Activated T-cell treated with anti-CD3 and anti-CD28 coated beads, Interleukin-2, amount 50 U/mL, for 24 hours (primary cell): ENCODE data around the gene C10orf53.

Source experiments
- DNase-seq: peaks from one replicate; pipeline ENCODE4 v3.0.0-alpha.2; 2020
- H3K27ac Mint-ChIP-seq: 2 replicates; pipeline ENCODE4 v1.8.0; 2020; ENCODE audit warnings: mild to moderate bottlenecking, mixed read lengths
- H3K27me3 Mint-ChIP-seq: 2 replicates; pipeline ENCODE4 v1.8.0; 2020; ENCODE audit warnings: mixed read lengths
- H3K36me3 Mint-ChIP-seq: 2 replicates; pipeline ENCODE4 v1.8.0; 2020; ENCODE audit warnings: low read depth, mixed read lengths
- H3K4me1 Mint-ChIP-seq: 2 replicates; pipeline ENCODE4 v1.8.0; 2020; ENCODE audit warnings: low read depth, mixed read lengths
- H3K4me3 Mint-ChIP-seq: 2 replicates; pipeline ENCODE4 v1.8.0; 2020; ENCODE audit warnings: mild to moderate bottlenecking, moderate library complexity, mixed read lengths
- H3K9me3 Mint-ChIP-seq: 2 replicates; pipeline ENCODE4 v1.8.0; 2020; ENCODE audit warnings: mixed read lengths

The C10orf53 gene

DNA sequence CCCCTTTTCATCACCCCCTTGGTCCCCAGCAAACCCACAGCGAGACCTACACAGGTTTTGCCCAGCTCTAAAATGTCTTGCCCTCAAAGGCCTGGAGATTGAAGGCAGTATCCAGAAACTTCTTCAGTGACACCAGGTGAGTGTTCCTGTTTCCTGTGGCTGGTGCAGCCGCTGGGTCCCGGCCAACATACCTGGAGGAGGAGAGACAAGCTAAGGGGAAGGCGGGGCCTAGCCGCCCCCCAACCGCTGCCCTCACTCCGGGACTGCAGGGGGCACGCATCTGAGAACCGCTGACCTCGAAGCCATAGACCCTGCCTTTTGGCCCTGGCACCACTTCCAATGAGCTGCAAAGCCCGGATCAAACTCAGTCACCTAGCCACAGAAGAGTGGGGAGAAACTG is 55.7 kb downstream of the C10orf53 start:
- H3K4me1 Mint-ChIP-seq = no peaks in the 10 kb centered on the region
- no peak for DNase-seq
- H3K9me3 Mint-ChIP-seq = no peaks in the 10 kb centered on the region
- H3K27ac Mint-ChIP-seq = no peak overlapping the region
- H3K4me3 Mint-ChIP-seq = no peak overlapping the region
- H3K36me3 Mint-ChIP-seq = no peaks in the 10 kb centered on the region
- H3K27me3 Mint-ChIP-seq = no peaks in the 10 kb centered on the region

DNA sequence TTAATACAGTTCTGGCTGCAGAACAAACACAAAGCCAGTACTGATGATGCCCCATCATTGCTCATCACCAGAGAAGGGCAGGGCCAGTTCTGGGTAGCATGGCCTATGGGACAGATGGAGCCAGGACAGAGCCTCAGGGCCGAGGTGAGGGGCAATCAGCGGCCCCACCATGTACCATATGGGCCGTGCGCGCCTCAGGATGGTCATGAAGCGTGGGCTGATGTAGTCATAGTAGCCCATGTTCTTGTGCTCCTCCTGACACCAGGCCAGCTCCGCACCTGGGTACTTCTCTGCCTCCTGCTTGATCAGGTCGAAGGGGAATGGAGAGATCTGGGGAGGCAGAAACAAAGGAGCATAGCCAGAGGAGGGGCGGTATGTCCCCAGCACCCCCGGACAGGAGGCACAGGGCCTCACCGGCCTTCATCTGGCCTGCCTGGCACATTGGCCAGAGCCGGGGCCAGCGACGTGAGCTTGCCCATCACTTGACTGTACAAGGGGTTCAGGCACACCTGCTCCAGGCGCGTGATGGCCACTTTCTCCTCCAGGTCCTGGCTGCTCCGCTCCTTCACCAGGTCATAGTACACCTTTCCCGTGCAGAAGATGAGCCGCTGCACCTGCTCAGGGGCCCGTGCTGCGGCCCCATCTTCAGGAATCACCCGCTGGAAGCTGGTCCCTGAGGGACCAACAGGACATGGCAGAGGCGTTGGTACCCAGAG is 56.6 kb downstream of the C10orf53 start:
- Mint-ChIP-seq H3K4me1 (no peaks in the 10 kb centered on the region), H3K27ac (no peak overlapping the region), H3K9me3 (no peaks in the 10 kb centered on the region), H3K27me3 (no peaks in the 10 kb centered on the region), H3K36me3 (no peaks in the 10 kb centered on the region), H3K4me3 (no peak overlapping the region)
- no peak for DNase-seq

DNA sequence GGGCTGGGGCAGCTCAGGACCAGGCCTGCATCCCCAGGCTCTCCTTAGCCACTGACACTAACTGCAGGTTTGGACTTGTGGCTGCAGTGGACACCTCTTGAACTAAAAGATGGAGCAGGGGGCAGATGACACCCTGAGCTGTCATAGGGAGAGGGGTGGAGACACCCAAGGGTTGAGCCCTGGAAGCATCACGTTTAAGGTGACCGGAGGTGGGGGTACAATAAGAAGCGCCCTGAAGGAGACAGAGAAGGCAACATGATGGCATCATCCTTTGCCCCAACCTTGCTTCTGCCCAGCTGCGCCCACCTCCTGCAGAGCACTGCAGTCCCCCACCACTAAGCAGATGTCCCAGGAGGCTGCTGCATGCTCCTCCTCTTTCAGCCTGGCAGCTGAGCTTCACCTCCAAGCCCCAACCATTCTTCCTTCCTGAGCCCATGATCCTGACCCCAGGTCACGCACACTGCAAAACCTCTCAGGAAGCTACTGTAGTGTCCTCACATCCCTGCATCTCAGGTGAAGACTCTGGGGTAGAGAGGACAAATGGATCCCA is 57.2 kb downstream of the C10orf53 start:
- Mint-ChIP-seq H3K27ac (no peak overlapping the region), H3K9me3 (no peaks in the 10 kb centered on the region), H3K27me3 (no peaks in the 10 kb centered on the region), H3K36me3 (no peaks in the 10 kb centered on the region), H3K4me3 (no peak overlapping the region), H3K4me1 (no peaks in the 10 kb centered on the region)
- no peak for DNase-seq

DNA sequence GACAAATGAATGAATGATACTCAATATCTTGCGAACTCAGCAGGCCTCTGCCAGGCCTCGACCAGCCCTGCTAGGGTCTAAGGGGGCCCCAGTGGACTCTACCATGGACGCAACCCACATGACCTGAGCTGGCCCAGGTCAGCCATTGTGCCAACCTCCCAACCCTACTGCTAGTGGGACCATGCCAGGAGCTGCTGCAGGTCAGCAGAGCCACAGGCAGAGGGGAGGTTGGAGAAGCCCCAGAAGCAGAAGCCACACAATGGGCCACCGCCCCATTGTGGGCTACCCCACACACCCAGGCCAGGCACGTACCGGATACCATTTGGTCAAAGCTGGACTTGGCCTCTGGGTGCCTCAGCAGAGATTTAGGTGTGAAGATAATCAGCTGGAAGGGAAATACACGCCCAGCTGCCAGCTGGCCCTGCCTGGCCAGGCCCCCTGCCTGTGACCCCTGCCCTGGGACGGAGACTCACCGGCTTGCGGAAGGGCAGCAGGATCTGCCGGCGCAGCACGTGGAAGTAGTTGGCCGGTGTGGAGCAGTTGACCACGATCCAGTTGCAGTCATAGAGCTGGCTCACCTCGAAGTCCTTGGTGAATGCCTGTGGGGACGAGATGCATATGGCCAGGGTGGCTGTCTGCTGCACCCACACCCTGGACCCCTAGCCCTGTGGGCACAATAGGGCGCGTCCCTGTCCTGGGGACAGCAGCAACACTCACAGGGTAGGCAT is 58.2 kb downstream of the C10orf53 start:
- no peak for DNase-seq
- Mint-ChIP-seq H3K27ac (no peak overlapping the region), H3K9me3 (no peaks in the 10 kb centered on the region), H3K27me3 (no peaks in the 10 kb centered on the region), H3K36me3 (no peaks in the 10 kb centered on the region), H3K4me1 (no peaks in the 10 kb centered on the region), H3K4me3 (no peak overlapping the region)

DNA sequence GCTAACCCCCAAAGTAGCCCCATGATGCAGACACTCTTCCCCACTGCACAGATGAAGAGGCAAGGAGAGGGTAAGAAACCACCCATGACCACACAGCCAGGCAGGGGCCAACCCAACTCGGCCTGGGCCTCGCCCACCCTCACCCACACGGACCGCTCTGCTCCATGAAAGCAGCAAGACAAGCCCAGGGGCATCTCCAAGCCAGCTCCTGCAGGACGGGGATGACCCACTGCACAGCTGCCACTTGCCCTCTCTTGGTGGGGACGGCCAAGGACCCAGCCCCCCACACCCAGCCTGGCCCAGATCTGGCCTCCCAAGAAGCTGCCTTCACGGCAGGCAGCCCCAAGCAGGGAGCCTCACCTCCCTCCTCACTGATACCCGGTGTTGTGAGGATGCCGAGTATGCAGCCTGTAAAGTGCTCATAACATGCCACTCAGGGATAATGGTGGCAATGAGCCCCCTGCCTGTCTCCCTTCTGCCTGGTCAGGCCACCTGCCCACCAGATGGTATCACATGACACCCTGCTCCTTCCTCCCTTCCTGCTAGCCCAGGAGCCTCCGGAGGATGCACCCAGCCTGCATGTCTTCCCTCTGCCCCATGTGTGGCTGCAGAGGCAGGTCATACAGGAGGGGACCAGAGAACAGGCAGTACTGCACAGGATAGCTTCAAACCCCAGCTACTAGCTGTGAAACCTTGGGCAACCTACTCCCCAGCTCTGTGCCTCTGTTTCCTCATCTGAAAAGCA is 59.3 kb downstream of the C10orf53 start:
- Mint-ChIP-seq H3K27ac (no peak overlapping the region), H3K36me3 (no peaks in the 10 kb centered on the region), H3K4me1 (no peaks in the 10 kb centered on the region), H3K27me3 (no peaks in the 10 kb centered on the region), H3K4me3 (no peak overlapping the region), H3K9me3 (no peaks in the 10 kb centered on the region)
- DNase-seq = no peak

DNA sequence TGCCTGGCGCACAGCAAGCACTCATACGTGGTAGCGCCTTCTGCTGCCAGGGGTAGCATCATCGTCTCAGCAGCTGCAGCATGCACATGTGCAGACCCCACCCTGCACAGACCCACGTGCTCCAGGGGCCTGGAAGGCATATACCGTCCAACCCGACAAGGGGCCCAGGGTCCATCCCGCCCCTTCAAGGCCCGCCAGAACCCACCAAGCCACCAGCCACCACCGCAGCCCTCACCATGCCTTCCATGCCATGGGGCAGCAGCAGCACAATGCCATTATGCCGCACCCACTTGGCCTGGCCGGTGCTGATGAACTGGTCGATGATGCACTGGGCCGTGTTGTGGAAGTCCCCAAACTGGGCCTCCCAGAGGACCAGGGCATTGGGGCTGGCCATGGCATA is 60.0 kb downstream of the C10orf53 start:
- no peaks in the 10 kb centered on the region for H3K27me3 Mint-ChIP-seq
- no peaks in the 10 kb centered on the region for H3K9me3 Mint-ChIP-seq
- H3K27ac Mint-ChIP-seq = no peak overlapping the region
- no peak for DNase-seq
- H3K36me3 Mint-ChIP-seq = no peaks in the 10 kb centered on the region
- H3K4me1 Mint-ChIP-seq = no peaks in the 10 kb centered on the region
- no peak overlapping the region for H3K4me3 Mint-ChIP-seq

DNA sequence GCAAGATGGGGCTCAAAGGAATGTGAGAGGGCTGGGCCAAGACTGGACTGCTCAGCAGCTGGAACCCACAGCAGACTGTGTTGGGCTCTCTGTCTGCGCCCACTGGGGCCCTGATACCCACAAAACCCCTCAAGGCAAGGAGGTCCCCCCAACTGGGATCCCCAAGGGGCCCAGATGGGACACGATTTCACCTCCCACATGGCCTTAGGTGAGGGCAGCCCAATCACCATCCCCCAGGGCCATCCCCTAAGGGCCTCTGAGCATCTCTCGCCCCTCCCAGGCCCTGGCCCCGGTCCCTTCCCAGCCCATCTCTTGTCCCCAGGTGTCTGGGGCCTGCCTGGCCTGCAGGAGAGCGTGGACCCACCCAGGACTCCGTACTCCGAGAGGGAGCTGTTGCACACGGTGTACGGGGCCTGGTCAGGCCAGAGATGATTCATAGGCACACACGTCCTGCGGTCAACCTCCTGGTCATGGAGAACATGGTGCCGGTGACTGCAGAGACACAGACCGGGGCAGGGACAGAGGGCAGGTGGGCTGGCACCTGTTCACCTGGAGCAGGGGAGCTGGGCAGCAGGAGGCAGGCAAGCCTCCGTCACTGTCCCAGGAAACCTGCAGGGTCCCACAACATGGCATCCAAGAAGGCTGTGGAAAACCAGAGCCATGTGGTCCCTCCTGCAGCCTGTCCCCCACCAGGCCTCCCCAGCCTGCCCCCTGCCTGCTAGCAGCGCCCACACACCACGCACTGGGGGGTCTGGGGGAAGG is 61.1 kb downstream of the C10orf53 start:
- DNase-seq = no peak
- Mint-ChIP-seq H3K36me3 (no peaks in the 10 kb centered on the region), H3K27ac (no peak overlapping the region), H3K9me3 (no peaks in the 10 kb centered on the region), H3K4me1 (no peaks in the 10 kb centered on the region), H3K27me3 (peaks cover under 1% of the 10 kb centered on the region), H3K4me3 (no peak overlapping the region)

DNA sequence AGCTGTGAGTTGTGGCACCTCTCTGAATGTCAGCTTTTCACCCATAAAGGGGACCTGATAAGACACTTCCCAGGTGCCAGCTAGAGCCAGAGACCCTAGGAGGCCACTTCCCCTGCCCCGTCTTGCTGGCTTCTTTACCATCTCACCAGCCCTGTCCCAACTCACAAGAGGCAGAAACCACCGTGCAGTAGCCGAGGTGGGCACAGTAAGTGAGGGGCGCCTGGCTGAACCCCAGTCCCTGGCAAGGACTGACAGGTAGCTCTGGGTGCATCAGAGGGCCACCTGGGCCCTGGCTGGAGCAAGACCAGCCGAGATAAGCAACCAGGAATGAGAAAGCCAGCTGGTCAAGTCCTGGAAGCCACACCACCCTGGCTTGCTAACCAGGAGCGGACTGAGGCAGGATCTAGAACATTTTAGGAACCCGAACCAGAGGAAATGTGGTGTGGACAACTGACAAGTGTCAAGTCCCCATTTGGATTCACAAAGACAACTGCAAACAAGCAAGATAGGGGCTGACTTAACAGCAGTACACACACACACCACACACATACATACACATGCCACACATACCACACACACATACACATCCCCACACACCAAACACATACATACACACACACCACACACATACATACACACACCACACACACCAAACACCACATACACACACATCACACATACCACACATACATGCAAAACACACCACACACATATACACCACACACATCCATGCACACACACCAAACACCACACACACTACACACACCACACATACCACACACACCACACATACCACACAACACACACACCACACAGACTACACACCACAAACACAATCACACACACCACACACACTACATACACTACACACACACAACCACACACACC is 61.9 kb downstream of the C10orf53 start:
- Mint-ChIP-seq H3K4me3 (no peak overlapping the region), H3K4me1 (no peaks in the 10 kb centered on the region), H3K9me3 (no peaks in the 10 kb centered on the region), H3K27me3 (peaks cover 2% of the 10 kb centered on the region), H3K36me3 (no peaks in the 10 kb centered on the region), H3K27ac (no peak overlapping the region)
- DNase-seq = no peak

DNA sequence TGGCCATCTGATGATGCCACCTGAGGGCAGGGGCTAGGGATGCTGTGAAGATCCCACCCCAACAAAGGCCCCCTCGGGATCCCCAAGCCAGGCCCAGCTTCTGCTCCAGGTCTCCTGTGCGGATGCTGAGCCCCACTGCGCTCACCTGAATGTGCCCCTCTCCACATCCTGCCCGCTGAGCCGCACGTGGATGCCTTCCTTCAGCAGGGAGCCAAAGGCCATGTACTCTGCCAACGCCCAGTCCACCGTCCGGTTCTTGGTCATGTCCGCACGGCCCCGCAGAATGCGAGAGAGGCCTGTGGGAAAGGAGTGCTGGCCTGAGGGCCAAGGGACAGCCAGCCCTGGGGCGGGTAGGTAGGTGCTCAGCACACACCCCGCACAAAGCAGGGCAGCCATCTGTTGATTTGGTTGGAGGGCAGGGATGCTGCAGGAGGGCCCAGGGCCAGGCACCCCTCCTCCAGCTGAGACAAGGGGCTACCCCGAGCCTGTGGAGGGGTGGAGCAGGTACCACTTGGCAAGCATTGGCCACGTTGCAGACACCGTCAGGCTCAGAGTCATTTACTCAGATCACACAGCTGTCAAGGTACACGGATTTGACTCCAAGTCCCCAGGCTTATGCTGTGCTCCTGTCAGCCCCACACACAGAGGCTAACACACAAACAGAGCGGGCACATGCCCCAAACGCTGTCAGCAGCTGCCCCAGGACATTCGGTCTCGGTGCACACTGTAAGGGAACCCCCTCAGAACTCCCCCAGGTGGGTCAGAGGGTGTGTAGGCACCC is 63.4 kb downstream of the C10orf53 start:
- no peak for DNase-seq
- H3K9me3 Mint-ChIP-seq = no peaks in the 10 kb centered on the region
- peaks cover 5% of the 10 kb centered on the region for H3K27me3 Mint-ChIP-seq
- H3K4me3 Mint-ChIP-seq = no peak overlapping the region
- no peaks in the 10 kb centered on the region for H3K4me1 Mint-ChIP-seq
- no peaks in the 10 kb centered on the region for H3K36me3 Mint-ChIP-seq
- H3K27ac Mint-ChIP-seq = no peak overlapping the region

DNA sequence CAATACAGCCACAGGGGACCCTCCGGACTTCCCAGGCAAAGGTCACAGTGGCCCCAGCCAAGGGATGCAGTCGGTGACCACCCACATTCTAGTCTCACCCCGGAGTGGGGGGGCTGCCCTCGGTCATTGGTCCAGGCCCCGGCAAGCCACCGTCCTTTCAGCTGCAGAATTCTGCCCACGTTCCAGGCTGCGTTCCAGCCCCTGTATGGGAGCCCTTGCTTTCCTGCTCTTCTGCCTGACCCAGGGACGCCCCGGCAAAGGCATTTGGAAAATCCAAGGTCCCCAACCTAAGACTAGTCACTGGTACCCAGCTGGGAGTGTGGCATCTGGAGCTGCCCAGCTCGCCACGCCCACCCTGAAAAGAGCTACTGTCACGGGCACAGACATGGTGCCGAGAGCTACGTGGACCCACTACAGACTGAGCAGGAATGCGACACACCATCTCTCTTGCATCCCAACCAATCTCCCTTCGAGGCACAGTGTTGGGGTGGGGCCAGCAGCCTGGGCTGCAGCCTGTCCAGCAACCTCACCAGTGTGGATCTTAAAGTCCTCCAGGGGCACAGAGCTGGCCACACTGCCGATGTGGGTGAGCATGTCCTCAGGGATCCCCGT is 64.1 kb downstream of the C10orf53 start:
- Mint-ChIP-seq H3K4me1 (no peaks in the 10 kb centered on the region), H3K4me3 (no peak overlapping the region)

DNA sequence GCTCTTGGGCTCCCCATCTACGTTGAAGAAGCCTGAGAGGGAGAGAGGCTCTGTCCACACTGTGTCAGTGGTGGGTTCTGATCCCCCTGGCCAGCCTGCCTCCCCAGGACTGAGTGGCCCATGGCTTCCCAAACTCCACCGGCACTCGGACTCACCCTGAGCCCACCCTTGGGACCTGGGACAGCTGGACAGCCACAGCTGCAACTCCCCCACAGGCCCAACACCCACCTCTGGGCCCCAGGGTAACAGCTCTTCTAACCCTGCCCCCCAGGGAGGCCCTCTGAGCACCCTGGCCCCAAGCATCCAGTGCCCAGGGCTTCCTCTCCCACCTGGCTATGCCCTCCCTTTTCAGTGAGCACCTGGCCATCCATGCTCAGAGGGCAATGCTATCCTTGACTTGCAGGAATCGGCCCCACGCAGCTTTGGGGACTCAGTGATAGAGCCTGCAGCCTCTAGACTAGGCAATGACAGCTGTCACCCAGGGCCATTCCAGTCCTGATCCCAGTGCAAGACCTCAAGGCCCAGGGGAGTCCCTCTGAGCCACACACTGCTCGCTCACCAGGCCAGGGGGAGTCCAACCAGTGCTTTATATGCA is 64.7 kb downstream of the C10orf53 start:
- H3K4me1 Mint-ChIP-seq = no peaks in the 10 kb centered on the region
- no peak for DNase-seq
- H3K4me3 Mint-ChIP-seq = no peak overlapping the region
- H3K36me3 Mint-ChIP-seq = no peaks in the 10 kb centered on the region
- H3K9me3 Mint-ChIP-seq = no peaks in the 10 kb centered on the region
- peaks cover 5% of the 10 kb centered on the region for H3K27me3 Mint-ChIP-seq
- H3K27ac Mint-ChIP-seq = no peak overlapping the region

More for the DNA sequence above, 64.1 kb downstream of the C10orf53 start:
- H3K27ac Mint-ChIP-seq = no peak overlapping the region
- no peaks in the 10 kb centered on the region for H3K36me3 Mint-ChIP-seq
- DNase-seq = no peak
- peaks cover 5% of the 10 kb centered on the region for H3K27me3 Mint-ChIP-seq
- H3K9me3 Mint-ChIP-seq = no peaks in the 10 kb centered on the region

DNA sequence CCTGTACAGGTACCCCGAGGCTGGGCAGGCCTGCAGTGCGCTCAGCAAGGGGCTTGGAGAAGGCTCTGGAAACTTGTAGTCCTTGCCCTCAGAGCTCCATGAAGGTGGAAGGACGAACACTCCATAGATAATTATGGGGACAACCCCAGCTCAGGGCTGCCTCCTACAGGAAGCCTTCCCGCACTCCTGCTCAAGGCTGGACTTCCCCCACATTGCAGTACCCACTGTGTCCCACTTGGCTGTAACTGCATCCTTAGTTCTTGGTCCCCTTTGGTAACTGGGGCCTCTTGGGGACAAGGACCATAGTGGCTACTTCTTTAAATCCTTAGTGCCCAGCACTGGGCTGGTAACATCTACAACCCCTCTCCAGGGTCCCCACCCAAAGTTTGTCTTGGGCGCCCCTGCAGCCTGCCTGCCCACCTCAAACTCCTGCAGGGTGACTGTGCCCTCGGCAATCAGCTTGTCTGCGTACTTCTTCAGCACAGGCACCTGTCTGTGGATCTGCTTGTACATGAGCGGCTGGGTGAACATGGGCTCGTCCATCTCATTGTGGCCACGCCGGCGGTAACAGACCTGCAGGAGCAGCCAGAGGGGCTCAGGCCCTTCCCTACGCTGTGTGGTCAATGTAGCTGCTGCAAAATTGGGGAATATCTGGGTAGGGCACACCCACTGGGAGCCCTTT is 65.6 kb downstream of the C10orf53 start:
- Mint-ChIP-seq H3K36me3 (no peaks in the 10 kb centered on the region), H3K4me3 (no peak overlapping the region), H3K9me3 (no peaks in the 10 kb centered on the region), H3K4me1 (no peaks in the 10 kb centered on the region), H3K27me3 (peaks cover 5% of the 10 kb centered on the region), H3K27ac (no peak overlapping the region)
- no peak for DNase-seq
